Thoracic aorta (tissue), 2 donors: ENCODE measurements around the gene TPO. TPM values are rescaled to one million over a fixed set of nuclear protein-coding genes. Genes with fewer than 3 reads are reported as not detected.
"Not testable (repeated sequence)": the region's sequence is repeated elsewhere in the genome, so short reads cannot be mapped to it uniquely, and the experiment has no call there.

Source experiments
- ATAC-seq: fragments of 150-250 bp; one replicate; pipeline ENCODE4 v1.8.0; 2017; ENCODE audit warnings: low read depth; ENCODE audit not compliant: insufficient number of reproducible peaks, low FRiP score
- DNase-seq: peaks from one replicate; pipeline ENCODE4 v3.0.0-alpha.2; 2020; ENCODE audit warnings: low spot score
- H3K27ac ChIP-seq, 2 donors: fragments of 200-600 bp; sonication (generic); 1 replicate in 1 of 2; 2 replicates in 1 of 2; pipeline ENCODE4 v1.5.1; 2016; ENCODE audit warnings: mild to moderate bottlenecking in 2 of 2, moderate library complexity in 2 of 2
- H3K27me3 ChIP-seq: fragments of 200-600 bp; sonication (generic); replicated peaks from 2 replicates; pipeline ENCODE4 v1.6.0; 2016; ENCODE audit warnings: mild to moderate bottlenecking; ENCODE audit not compliant: insufficient read depth
- H3K36me3 ChIP-seq: fragments of 200-600 bp; sonication (generic); one replicate; pipeline ENCODE4 v1.5.1; 2016
- H3K4me1 ChIP-seq, 2 donors: fragments of 200-600 bp; sonication (generic); 1 replicate in 1 of 2; 2 replicates in 1 of 2; pipeline versions ENCODE4 v1.5.1 to v1.6.0; 2016; ENCODE audit warnings: low read depth in 2 of 2, mild to moderate bottlenecking in 1 of 2; ENCODE audit not compliant: control insufficient read depth in 1 of 2
- H3K4me3 ChIP-seq: fragments of 200-600 bp; sonication (generic); 2 replicates; pipeline ENCODE4 v1.5.1; 2016; ENCODE audit warnings: mild to moderate bottlenecking
- H3K9me3 ChIP-seq: fragments of 200-600 bp; sonication (generic); 2 replicates; pipeline ENCODE4 v1.5.1; 2016
- total RNA-seq, 2 donors: library from RNA; depleted of rRNA; stranded (reverse); fragments of >200 nt; gene quantifications; one replicate each; pipeline versions ENCODE4 v1.1.0 to v1.2.3, GENCODE V29; 2016
- TF ChIP-seq, protein P1 (sequence below): fragments of 200-600 bp; sonication (generic); IDR thresholded peaks from one replicate; pipeline ENCODE4 v1.5.1; 2019; ENCODE audit warnings: antibody characterized with exemption

The TPO gene
- total RNA-seq, 2 donors from 2014 or later = 8.1 to 24.1 TPM

DNA sequence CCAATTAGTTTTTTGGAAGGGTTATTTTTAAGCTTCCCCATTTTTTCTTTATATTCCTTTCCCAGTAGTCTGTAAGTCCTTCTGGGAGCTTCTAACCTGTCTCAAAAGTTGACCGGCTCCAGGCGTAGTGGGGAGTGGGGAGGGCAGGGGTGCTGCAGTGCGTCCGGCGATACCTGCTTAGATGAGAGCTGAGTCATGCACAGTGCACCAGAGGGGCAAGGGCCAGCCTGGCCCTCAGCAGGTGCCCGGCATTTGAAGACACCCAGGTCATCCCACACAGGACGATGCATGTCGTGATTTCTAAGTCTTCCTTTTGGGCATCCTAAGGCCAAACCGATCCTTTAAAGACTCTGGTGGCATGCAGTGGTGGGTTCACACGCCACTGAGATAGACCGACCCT lies 73.4 kb downstream of the TPO start:
- no peak for DNase-seq
- Histone ChIP-seq H3K27me3 (no peaks in the 10 kb centered on the region), H3K27ac (no peak overlapping the region), H3K9me3 (no peaks in the 10 kb centered on the region), H3K4me3 (no peak overlapping the region), H3K36me3 (no peaks in the 10 kb centered on the region), H3K4me1 (no peaks in the 10 kb centered on the region)
- no peak for ATAC-seq
- TF ChIP-seq, protein P1, sequence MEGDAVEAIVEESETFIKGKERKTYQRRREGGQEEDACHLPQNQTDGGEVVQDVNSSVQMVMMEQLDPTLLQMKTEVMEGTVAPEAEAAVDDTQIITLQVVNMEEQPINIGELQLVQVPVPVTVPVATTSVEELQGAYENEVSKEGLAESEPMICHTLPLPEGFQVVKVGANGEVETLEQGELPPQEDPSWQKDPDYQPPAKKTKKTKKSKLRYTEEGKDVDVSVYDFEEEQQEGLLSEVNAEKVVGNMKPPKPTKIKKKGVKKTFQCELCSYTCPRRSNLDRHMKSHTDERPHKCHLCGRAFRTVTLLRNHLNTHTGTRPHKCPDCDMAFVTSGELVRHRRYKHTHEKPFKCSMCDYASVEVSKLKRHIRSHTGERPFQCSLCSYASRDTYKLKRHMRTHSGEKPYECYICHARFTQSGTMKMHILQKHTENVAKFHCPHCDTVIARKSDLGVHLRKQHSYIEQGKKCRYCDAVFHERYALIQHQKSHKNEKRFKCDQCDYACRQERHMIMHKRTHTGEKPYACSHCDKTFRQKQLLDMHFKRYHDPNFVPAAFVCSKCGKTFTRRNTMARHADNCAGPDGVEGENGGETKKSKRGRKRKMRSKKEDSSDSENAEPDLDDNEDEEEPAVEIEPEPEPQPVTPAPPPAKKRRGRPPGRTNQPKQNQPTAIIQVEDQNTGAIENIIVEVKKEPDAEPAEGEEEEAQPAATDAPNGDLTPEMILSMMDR = no peak

DNA sequence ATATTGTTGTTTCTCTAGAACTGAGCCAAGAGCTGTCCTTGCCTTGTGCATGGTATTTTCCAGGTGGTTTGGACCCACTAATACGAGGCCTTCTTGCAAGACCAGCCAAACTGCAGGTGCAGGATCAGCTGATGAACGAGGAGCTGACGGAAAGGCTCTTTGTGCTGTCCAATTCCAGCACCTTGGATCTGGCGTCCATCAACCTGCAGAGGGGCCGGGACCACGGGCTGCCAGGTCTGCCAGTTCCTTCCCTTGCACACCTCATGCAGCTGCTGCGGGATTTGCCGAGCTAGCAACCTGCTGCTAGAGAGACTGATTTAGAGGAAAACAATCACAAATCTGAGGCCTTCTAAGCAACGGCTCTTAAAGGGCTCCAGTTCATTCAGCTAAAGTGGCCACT lies 74.5 kb downstream of the TPO start:
- H3K27ac ChIP-seq = no peak overlapping the region
- DNase-seq = no peak
- no peaks in the 10 kb centered on the region for H3K36me3 ChIP-seq
- no peak overlapping the region for H3K4me3 ChIP-seq
- no peak for ATAC-seq
- H3K9me3 ChIP-seq = no peaks in the 10 kb centered on the region
- TF ChIP-seq, protein P1 = no peak
- H3K27me3 ChIP-seq = no peaks in the 10 kb centered on the region
- no peaks in the 10 kb centered on the region for H3K4me1 ChIP-seq

DNA sequence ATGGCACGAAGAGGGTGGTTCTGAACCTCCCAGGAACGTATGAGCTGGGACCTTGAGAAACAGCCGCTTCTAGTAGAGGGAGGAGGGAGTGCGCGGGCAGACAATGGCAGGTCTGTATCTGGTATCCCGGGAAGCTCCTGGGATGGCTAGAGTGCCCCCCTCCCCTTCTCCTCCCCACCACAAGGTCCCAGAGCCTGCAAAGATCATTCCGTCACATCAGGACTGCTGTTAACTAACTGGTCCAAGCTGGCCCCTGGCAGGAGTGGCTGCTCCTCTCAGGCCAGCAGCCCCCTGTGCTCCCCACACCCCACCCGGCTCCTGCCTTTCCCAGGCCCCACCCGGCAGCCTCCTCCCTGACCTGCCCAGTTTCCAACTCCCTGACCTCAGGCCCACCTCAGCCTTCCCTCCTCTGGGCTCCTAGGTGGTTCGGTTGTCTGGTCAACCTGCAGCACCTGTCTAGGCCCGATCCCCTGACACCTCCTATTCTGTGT lies 75.0 kb downstream of the TPO start:
- H3K9me3 ChIP-seq = no peaks in the 10 kb centered on the region
- H3K4me3 ChIP-seq = no peak overlapping the region
- ATAC-seq (no peak), DNase-seq (no peak)
- no peaks in the 10 kb centered on the region for H3K36me3 ChIP-seq
- TF ChIP-seq, protein P1 = no peak
- no peaks in the 10 kb centered on the region for H3K4me1 ChIP-seq
- H3K27ac ChIP-seq = no peak overlapping the region
- H3K27me3 ChIP-seq = no peaks in the 10 kb centered on the region

DNA sequence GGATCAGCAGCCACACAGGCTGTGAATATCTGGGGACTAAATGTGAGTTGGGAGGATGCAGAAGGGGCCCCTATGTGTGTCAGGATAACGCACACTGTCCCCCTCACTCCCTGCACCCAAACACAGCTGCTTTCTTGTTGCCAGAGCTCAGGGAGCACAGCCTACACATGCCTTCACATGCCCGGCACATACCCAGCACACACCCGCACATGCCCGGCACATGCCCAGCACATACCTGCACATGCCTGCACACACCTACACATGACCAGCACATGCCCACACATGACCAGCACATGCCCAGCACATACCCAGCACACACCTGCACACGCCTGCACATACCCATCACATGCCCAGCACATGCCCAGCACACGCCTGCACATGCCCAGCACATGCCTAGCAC lies 75.6 kb downstream of the TPO start:
- Histone ChIP-seq H3K4me1 (no peaks in the 10 kb centered on the region), H3K4me3 (no peak overlapping the region), H3K36me3 (no peaks in the 10 kb centered on the region), H3K9me3 (no peaks in the 10 kb centered on the region), H3K27me3 (no peaks in the 10 kb centered on the region), H3K27ac (no peak overlapping the region)
- DNase-seq = no peak
- TF ChIP-seq, protein P1 = no peak
- ATAC-seq = no peak

GRCh38 chr2:1489486-1489885 lies 76.2 kb downstream of the TPO start:
- Histone ChIP-seq H3K36me3 (no peaks in the 10 kb centered on the region), H3K27ac (no peak overlapping the region), H3K9me3 (no peaks in the 10 kb centered on the region), H3K27me3 (no peaks in the 10 kb centered on the region), H3K4me3 (no peak overlapping the region), H3K4me1 (no peaks in the 10 kb centered on the region)
- DNase-seq = no peak
- TF ChIP-seq, protein P1 = no peak
- no peak for ATAC-seq

GRCh38 chr2:1490381-1490780 lies 77.1 kb downstream of the TPO start:
- not testable (repeated sequence) for H3K36me3 ChIP-seq, H3K27ac ChIP-seq, H3K27me3 ChIP-seq, ATAC-seq, H3K4me1 ChIP-seq, DNase-seq, H3K4me3 ChIP-seq, H3K9me3 ChIP-seq
